ENCODE measurements around the gene DCN. TPM values are rescaled to one million over a fixed set of nuclear protein-coding genes. Genes with fewer than 3 reads are reported as not detected.
A peak's percentile ranks its signal among the peaks of the same experiment; 100 is the strongest.

DCN gene
- total and polyA plus RNA-seq, 8 donors, result 966 to 2,064 (median 1,730) TPM

GRCh38 chr12:91109148-91109564 lies 73.5 kb downstream of the DCN start:
- intact Hi-C loops (cut with DNase I), result no loop called here
- Histone ChIP-seq H3K9me3 (no peaks in the 10 kb centered on the region), H3K27ac (peak overlapping the region; percentile 57 to 67), H3K27me3 (no peaks in the 10 kb centered on the region), H3K4me3 (peak overlapping the region; percentile 10 to 20), H3K4me1 (no peaks in the 10 kb centered on the region), H3K36me3 (no peaks in the 10 kb centered on the region)
- TF ChIP-seq CTCF (IDR thresholded peaks at IDR 0.05), result peak; percentile 38 to 63
- DNase-seq (peak; percentile 61 to 79 (median 64)), ATAC-seq (peak; percentile 81)

- peak overlapping the region; percentile 10 to 20 for H3K4me3 ChIP-seq
- H3K27me3 ChIP-seq, result no peaks in the 10 kb centered on the region
- peak overlapping the region in 1 of 2 donors; percentile 67 for H3K27ac ChIP-seq
- intact Hi-C loops (cut with DNase I), result no loop called here
- ATAC-seq (no peak), DNase-seq (no peak)
- no peaks in the 10 kb centered on the region for H3K4me1 ChIP-seq
- H3K9me3 ChIP-seq, result no peaks in the 10 kb centered on the region
- no peak for TF ChIP-seq CTCF (IDR thresholded peaks at IDR 0.05)
- no peaks in the 10 kb centered on the region for H3K36me3 ChIP-seq
Measured at GRCh38 chr12:91108196-91108755, 74.3 kb downstream of the DCN start.

GRCh38 chr12:91106283-91106682 lies 76.3 kb downstream of the DCN start:
- Histone ChIP-seq H3K27me3 (no peaks in the 10 kb centered on the region), H3K9me3 (no peaks in the 10 kb centered on the region), H3K4me3 (peak overlapping the region; percentile 7 to 8), H3K27ac (peak overlapping the region in 1 of 2 donors; percentile 47), H3K4me1 (no peaks in the 10 kb centered on the region), H3K36me3 (no peaks in the 10 kb centered on the region)
- intact Hi-C loops (cut with DNase I), result no loop called here
- ATAC-seq (no peak), DNase-seq (no peak)
- no peak for TF ChIP-seq CTCF (IDR thresholded peaks at IDR 0.05)

- intact Hi-C loops (cut with DNase I), result no loop called here
- DNase-seq, result no peak
- TF ChIP-seq CTCF (IDR thresholded peaks at IDR 0.05), result no peak
- ATAC-seq, result no peak
- H3K36me3 ChIP-seq, result no peaks in the 10 kb centered on the region
- no peaks in the 10 kb centered on the region for H3K27me3 ChIP-seq
- H3K9me3 ChIP-seq, result no peaks in the 10 kb centered on the region
- no peaks in the 10 kb centered on the region for H3K4me1 ChIP-seq
- peak overlapping the region; percentile 7 to 8 for H3K4me3 ChIP-seq
- H3K27ac ChIP-seq, result peak overlapping the region in 1 of 2 donors; percentile 47
Measured at GRCh38 chr12:91105807-91106206, 76.8 kb downstream of the DCN start.

GRCh38 chr12:91104812-91105466 lies 77.7 kb downstream of the DCN start:
- no peaks in the 10 kb centered on the region for H3K36me3 ChIP-seq
- no peak for ATAC-seq
- no peak for TF ChIP-seq CTCF (IDR thresholded peaks at IDR 0.05)
- no peaks in the 10 kb centered on the region for H3K27me3 ChIP-seq
- peak overlapping the region; percentile 7 to 8 for H3K4me3 ChIP-seq
- intact Hi-C loops (cut with DNase I), result no loop called here
- DNase-seq, result no peak
- H3K27ac ChIP-seq, result peak overlapping the region in 1 of 2 donors; percentile 47
- H3K4me1 ChIP-seq, result no peaks in the 10 kb centered on the region
- no peaks in the 10 kb centered on the region for H3K9me3 ChIP-seq
